ENCODE data around the gene SMARCA1.

The SMARCA1 gene

DNA sequence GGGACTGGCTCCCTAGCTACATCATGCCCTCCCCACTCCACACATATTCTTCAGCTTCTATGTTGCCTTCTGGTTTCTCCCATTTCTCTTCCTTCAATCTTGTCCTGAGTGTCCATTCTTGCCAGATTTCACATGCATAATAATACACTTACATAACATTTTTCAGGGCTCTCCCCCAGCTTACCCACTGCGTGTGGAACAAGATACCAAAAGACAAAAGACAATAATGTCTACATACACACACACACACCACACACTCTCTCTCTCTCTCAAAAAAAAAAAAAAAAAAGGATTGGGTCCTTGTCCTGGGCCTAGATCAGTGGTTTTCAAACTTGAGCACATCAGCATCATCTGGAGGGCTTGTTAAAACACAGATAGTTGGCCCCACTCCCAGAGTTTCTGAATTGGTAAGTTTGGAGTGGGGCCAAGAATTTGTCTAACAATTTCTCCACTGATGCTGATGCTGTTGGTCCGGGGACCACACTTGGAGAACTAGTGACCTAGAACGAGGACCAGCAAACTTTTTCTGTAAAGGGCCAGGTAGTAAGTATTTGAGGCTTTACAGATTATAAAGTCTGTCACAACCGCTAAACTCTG, 6.5 kb upstream of the SMARCA1 start:
- DNase-seq (ENCODE audit: low read depth), result no peak

DNA sequence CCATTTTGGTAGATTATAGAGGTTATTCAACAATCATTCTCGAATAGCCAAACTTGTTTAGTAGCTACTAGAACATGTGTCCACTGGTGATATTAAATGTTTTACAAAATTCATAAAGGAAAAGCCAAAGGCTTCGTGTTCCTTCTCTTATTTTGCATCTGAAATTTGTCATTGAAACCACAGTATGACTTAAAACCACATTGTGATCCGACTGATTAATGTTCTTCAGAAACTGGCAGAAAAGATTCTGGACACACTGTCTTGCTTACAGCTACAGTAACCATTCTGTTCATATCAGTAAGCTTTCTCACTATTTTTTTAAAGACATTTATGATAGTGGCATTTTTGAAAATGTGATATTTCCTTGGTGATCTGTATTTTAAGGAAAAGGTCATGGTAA, 2.6 kb upstream of the SMARCA1 start:
- no peak for DNase-seq (ENCODE audit: low read depth)

DNA sequence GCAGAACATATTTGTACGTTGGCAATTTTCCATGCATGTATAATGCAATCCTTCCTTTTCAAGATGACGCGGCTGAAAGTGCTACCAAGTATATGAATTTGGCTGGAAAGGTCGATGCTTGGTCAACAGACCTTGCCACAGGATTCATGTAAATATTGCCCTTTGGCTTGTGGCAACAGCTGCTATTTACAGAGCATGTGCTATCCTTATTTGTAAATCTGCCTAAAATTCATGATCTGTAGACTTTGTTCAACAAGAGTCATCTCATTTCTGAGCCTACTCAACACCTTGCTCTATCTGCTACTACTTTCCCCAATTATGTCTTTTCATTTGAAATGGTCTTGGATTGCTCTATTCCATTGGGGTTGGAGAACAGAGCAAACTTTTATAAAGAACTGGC, 1.9 kb upstream of the SMARCA1 start:
- no peak for DNase-seq (ENCODE audit: low read depth)

DNA sequence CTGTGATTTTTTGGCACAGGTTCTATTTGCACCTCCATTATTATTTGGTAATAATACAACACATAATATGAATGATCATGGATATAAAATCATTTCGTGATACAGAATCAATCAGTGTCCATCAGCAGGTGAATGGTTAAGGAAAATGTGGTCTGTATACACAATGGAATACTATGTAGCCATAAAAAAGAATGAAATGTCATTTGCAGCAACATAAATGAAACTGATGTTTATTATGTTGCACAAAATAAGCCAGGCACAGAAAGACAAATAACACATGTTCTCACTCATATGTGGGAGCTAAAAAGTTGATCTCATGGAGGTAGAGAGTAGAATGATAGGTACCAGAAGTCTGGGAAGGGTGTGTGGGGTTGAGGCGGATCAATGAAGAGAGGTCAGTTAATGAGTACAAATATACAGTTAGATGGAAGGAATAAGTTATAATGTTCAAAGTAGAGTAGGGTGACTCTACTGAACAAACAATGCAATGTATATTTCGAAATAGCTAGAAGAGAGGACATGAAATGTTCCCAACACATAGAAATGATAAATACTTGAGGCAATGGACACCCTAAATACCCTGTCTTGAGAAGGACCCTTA, 1.1 kb upstream of the SMARCA1 start:
- no peak for DNase-seq (ENCODE audit: low read depth)

DNA sequence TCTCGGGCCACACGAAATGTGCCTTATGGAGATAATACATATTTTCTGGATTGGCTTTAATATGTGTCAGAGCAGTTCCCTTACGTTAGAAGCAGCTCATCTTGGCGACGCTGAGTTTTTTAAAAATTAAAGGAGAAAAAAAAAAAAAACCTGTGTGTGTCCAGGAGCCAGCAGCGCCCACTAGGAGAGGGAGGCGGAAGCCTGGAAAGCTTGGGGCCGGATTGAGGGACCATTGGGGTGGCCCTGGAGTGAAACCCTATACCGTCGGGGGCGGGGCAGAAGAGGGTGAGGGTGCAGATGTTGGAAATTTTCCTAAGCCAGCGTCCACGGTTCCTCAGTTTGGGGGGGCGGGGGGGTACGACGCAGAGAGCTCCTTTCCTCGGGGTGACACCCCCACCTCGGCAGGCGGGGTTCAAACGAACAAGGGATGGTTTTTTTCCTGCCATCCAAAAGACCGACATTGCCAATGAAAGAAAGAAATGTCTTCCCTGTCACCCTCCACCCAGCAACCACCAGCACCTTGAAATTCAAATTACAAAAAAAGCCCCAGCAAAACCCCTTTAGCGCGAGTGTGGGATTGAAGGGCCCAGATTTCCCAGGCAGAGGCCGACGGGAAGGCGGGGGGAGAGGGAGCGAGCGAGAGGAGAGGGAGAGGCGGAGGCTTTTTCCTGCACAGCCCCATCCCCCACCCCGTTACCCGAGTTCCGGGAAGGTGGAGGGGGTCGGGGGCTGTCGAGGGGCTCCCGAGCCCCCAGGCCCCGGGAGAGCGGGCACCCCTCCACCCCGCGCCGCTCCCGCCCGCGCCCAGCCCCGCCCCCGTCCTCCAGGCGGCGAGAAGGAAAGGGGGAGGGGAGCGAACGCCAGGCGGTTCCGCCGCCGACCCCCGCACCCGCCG, 859 bp downstream of the SMARCA1 start:
- DNase-seq (ENCODE audit: low read depth), result no peak

GRCh38 chrX:129520151-129520550, 3.1 kb downstream of the SMARCA1 start:
- DNase-seq (ENCODE audit: low read depth), result no peak

DNA sequence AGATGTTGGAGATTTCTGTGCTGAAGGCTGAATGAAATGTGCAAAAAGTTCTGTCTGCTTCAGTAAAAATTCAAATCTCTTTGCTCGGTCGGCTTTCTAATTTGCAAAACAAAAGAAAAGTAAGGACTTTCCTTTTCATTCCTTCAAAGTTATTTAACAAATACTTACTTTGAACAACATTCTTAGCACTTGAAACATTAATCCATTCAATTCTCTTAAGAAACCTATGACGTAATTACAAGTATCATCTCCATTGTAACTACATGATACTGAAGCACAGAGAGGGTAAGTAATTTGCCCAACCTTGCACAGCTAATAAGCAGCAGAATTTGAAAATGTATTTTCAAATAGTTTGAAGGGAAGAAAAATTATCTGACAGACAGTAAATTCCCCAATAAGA, 6.9 kb downstream of the SMARCA1 start:
- no peak for DNase-seq (ENCODE audit: low read depth)

GRCh38 chrX:129512409-129512808, 10.9 kb downstream of the SMARCA1 start:
- DNase-seq (ENCODE audit: low read depth), result no peak

DNA sequence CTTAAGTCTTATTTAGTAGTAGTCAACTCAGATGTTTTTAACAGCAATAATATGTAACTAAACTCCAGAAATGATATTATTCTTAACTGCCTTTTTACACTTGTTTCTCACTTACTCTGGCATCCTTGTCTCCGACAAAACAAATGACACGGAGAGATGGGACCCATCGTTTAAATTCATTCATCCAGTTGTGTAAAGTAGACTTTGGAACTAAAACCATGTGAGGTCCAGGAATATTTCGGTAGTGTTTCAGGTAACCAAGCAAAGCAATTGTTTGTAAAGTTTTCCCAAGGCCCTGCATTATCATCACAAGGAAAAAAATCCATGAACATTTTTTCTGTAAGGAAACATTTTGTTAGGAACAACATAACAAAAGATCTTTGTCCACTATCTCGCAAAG, 11.6 kb downstream of the SMARCA1 start:
- no peak for DNase-seq (ENCODE audit: low read depth)

- DNase-seq (ENCODE audit: low read depth), result no peak
Observed at GRCh38 chrX:129510331-129510730, 13.0 kb downstream of the SMARCA1 start.

GRCh38 chrX:129497146-129497843, 26.0 kb downstream of the SMARCA1 start:
- DNase-seq (ENCODE audit: low read depth), result no peak

- no peak for DNase-seq (ENCODE audit: low read depth)
Observed at GRCh38 chrX:129496625-129497024, 26.7 kb downstream of the SMARCA1 start.

DNA sequence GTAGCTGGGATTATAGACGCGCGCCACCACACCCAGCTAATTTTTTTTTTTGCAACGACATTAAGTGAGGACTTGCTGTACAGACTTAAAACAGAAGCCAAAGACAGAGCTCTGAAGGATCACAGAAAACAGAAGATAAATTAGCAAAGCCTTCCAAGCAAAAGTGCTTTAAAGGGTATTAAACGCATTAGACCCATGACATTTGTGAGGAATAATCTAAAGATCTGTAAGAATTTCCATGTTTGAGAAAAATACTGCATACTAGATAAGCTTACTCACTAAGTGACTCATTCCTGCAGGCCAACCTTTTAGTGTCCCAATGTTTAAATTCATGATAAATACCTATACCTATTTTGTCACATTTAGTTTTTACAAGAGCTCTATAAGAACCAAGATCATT, 27.4 kb downstream of the SMARCA1 start:
- DNase-seq (ENCODE audit: low read depth), result no peak

GRCh38 chrX:129494887-129495286, 28.4 kb downstream of the SMARCA1 start:
- DNase-seq (ENCODE audit: low read depth), result no peak

- DNase-seq (ENCODE audit: low read depth), result no peak
Observed at GRCh38 chrX:129493643-129494042, 29.6 kb downstream of the SMARCA1 start.

DNA sequence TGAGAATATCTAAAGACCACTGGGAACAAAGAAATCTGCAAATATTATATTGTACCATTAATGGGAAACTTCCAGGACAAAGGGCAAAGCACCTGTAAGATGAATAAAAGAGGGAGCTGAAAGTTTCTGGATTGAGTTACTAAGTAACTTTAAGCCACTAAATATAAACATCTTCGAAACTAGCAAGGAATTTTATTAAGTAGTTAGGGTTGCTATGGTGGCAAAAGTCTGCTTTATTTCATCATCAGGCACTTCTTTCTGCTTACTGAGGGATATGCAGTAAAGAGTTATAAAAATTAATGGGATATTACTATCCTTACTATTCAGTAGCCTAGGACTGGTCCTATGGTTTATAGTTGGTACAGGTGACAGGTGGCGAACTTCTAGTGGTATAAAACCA, 33.0 kb downstream of the SMARCA1 start:
- DNase-seq (ENCODE audit: low read depth), result no peak

DNA sequence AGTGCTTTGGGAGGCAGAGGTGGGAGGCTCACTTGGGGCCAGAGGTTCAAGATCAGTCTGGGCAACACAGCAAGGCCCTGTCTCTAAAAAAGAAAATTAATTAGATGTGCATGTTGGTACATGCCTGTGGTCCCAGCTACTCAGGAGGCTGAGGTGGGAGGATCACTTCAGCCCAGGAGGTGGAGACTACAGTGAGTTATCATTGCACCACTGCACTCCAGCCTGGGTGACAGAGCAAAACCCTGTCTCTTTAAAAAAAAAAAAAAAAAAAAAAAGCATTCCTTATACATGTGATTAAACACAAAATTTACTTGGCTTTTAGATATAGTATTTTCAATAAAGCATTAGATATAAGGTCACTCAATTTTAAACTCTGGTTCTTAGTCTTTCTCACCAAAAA, 34.9 kb downstream of the SMARCA1 start:
- DNase-seq (ENCODE audit: low read depth), result no peak

DNA sequence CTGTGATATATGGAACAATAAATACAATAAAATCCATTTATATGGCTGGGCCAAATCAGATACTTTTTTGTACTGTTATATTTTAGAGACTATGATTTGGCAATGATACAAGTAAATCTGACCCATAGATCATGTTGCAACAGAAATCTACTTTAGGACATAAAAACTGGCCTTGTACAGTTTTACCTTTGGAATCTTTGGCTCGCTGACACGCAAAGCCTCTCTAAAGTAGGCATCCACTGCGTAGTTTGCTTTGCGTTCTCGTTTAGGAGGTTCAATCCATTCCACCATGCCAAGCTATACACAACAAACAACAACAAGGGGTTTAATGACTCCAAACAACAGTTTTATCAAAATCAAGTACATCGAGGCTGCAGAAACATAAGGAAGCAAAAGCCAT, 42.4 kb downstream of the SMARCA1 start:
- no peak for DNase-seq (ENCODE audit: low read depth)

DNA sequence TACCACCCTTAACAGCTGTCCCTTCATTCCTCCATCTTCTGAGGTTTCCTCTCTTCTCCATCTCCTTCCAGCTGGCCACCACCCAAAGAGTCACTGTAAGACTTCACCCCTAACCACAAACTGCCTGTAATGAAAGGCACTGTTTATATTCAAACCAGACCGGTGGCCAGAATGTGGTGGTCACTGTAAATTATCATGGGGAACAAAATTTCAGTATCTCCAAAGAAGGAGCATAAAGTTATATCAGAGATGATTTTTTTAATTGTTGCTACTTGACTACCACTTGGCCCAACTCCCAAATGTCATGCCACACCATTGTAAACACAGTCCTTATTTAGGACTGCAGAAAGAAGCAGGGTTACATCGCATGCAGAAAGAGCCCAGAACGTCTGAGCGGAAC, 44.8 kb downstream of the SMARCA1 start:
- DNase-seq (ENCODE audit: low read depth), result no peak

DNA sequence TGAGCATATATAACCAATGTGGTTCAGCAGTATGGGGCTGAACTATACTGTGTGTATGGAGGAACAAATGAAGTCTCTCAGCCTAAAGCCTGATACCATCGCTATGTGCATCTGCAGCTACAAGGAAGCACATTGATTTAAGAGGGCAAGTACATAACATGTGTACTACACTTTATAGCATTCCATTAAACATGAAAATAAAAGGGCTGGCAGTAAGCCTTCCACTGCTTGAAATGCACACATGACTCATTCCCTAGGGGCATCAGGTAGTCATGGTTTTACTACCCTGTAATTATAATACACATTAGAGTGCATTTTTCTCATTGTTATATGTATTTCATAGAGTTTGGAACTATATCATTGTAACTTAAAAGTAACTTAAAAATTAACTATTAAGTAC, 51.2 kb downstream of the SMARCA1 start:
- DNase-seq (ENCODE audit: low read depth), result no peak

- DNase-seq (ENCODE audit: low read depth), result no peak
Observed at GRCh38 chrX:129462707-129463106, 60.6 kb downstream of the SMARCA1 start.

DNA sequence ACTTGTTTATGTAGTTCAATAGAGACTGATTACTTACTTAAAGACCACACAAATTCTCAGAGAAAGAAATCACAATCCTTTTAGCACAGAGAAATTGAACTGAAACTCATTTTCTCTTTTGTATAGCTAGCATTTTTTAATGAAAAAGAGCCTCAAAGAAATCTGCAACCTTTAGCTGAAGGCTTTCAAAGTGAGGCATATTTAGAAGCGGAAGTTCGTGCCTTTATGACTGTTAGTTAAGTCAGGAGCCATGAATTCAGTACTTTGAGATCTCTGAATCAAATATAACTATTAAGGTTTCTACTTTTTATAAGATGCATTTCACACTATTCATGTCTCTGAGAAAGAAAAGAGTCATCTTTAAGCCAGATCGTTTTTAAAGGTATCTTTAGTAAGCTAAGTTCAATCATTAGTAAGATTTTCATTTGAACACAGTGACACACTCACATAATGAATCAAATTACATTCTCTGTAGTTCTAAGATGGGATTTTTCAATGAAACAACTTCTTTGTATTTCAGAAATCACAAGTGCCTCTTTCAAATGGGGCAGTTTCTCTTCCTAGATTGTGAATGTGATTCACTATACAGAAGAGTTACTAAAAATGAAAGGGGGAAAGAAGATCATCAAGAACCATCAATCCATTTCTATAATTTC, 61.4 kb downstream of the SMARCA1 start:
- no peak for DNase-seq (ENCODE audit: low read depth)

Data from stimulated activated CD8-positive, alpha-beta memory T cell treated with anti-CD3 and anti-CD28 coated beads, Interleukin-7, amount 100 ng/mL, for 24 hours (primary cell).